H1 (cell line): ENCODE measurements around the gene C11orf42. TPM values are rescaled to one million over a fixed set of nuclear protein-coding genes. Genes with fewer than 3 reads are reported as not detected.

Experiments
- CTCF ChIA-PET: fragments of 300-600 bp; sonication (Branson Sonifier 250); formaldehyde crosslinking; loops from one replicate; lab custom pipeline; 2021; ENCODE audit not compliant: partially characterized antibody; lab: Charles Lee
- POLR2A ChIA-PET: fragments of 300-600 bp; sonication (Branson Sonifier 250); formaldehyde crosslinking; loops from one replicate; lab custom pipeline; 2021; ENCODE audit warnings: inconsistent platforms; ENCODE audit not compliant: partially characterized antibody; lab: Charles Lee
- DNase-seq, 2 experiments: peaks; one replicate each; pipeline versions ENCODE4 v3.0.0 to v3.0.0-alpha.2; 2010 to 2022; ENCODE audit warnings: low spot score in 2 of 2, low read depth in 1 of 2, mixed read lengths in 1 of 2
- FAIRE-seq: peaks from 2 replicates; lab custom pipeline; 2011; peaks lifted over from hg19 to GRCh38; lab: Jason Lieb, UNC
- H2AFZ ChIP-seq: 2 replicates; pipeline ENCODE4 v1.8.1; 2012; ENCODE audit warnings: low read length, inconsistent platforms
- H2AK5ac ChIP-seq: 2 replicates; pipeline ENCODE4 v1.6.1; 2013; ENCODE audit warnings: low read depth, low read length
- H2BK120ac ChIP-seq: replicated peaks from 2 replicates; pipeline ENCODE3; 2013; ENCODE audit warnings: low read depth, low read length, inconsistent platforms
- H2BK12ac ChIP-seq: 2 replicates; pipeline ENCODE4 v1.6.1; 2013; ENCODE audit warnings: low read depth, low read length
- H2BK15ac ChIP-seq: 2 replicates; pipeline ENCODE4 v1.6.1; 2013; ENCODE audit warnings: low read length
- H2BK20ac ChIP-seq: 2 replicates; pipeline ENCODE4 v1.6.1; 2013; ENCODE audit warnings: low read length
- H2BK5ac ChIP-seq: 2 replicates; pipeline ENCODE4 v1.6.1; 2013; ENCODE audit warnings: low read depth, low read length
- H3K14ac ChIP-seq: 2 replicates; pipeline ENCODE4 v1.6.1; 2013; ENCODE audit warnings: inconsistent platforms; ENCODE audit not compliant: insufficient read length
- H3K18ac ChIP-seq: 2 replicates; pipeline ENCODE4 v1.6.1; 2013; ENCODE audit warnings: low read length; ENCODE audit errors: extremely low read depth
- H3K23ac ChIP-seq: 2 replicates; pipeline ENCODE4 v1.6.1; 2013; ENCODE audit warnings: inconsistent platforms; ENCODE audit not compliant: insufficient read length
- H3K23me2 ChIP-seq: 2 replicates; pipeline ENCODE4 v1.6.1; 2013; ENCODE audit warnings: low read depth, low read length
- H3K27ac ChIP-seq: 2 replicates; pipeline ENCODE4 v1.6.1; 2011; ENCODE audit warnings: low read depth, low read length, inconsistent platforms
- H3K27me3 ChIP-seq, 4 experiments: replicated peaks in 1 of 4; 1 replicate in 1 of 4; 2 replicates in 3 of 4; pipeline versions ENCODE4 v1.6.1 to v1.8.1; 2011 to 2013; ENCODE audit warnings: low read length in 3 of 4, mild to moderate bottlenecking in 3 of 4, inconsistent platforms in 2 of 4, mixed read lengths in 2 of 4, moderate library complexity in 1 of 4; ENCODE audit not compliant: control insufficient read depth in 3 of 4, insufficient read depth in 3 of 4; ENCODE audit errors: extremely low read depth in 1 of 4
- H3K36me3 ChIP-seq, 4 experiments: 2 replicates each; pipeline versions ENCODE4 v1.6.1 to v1.8.1; 2011 to 2013; ENCODE audit warnings: mild to moderate bottlenecking in 4 of 4, low read length in 3 of 4, moderate library complexity in 2 of 4, control low read depth in 1 of 4, inconsistent platforms in 1 of 4; ENCODE audit not compliant: insufficient read depth in 4 of 4, control insufficient read depth in 2 of 4
- H3K4ac ChIP-seq: replicated peaks from 2 replicates; pipeline ENCODE3; 2013; ENCODE audit warnings: low read length, low read depth, mixed read lengths, inconsistent platforms; ENCODE audit not compliant: insufficient read length
- H3K4me1 ChIP-seq, 4 experiments: replicated peaks in 1 of 4; 1 replicate in 1 of 4; 2 replicates in 3 of 4; pipeline versions ENCODE4 v1.6.1 to v1.8.1; 2011 to 2013; ENCODE audit warnings: low read length in 3 of 4, inconsistent platforms in 2 of 4, mixed read lengths in 1 of 4; ENCODE audit not compliant: insufficient read depth in 4 of 4, control insufficient read depth in 3 of 4
- H3K4me2 ChIP-seq, 2 experiments: 2 replicates each; pipeline versions ENCODE4 v1.6.1 to v1.8.1; 2011 to 2013; ENCODE audit warnings: low read depth in 2 of 2, low read length in 2 of 2, control low read depth in 1 of 2, inconsistent platforms in 1 of 2, mild to moderate bottlenecking in 1 of 2; ENCODE audit not compliant: insufficient read depth in 1 of 2
- H3K4me3 ChIP-seq, 4 experiments: fragments of 200-600, 300-600 bp in 1 of 4; sonication (generic), shearing (Covaris generic), sonication (Bioruptor Twin) in 1 of 4; 2 replicates each; pipeline versions ENCODE4 v1.5.1 to v1.8.1; 2011 to 2016; ENCODE audit warnings: low read length in 4 of 4, low read depth in 3 of 4, control low read depth in 2 of 4, inconsistent platforms in 2 of 4, mild to moderate bottlenecking in 2 of 4, mixed read lengths in 1 of 4, moderate library complexity in 1 of 4; ENCODE audit not compliant: insufficient read depth in 2 of 4; ENCODE audit errors: extremely low read depth in 1 of 4
- H3K56ac ChIP-seq: replicated peaks from 2 replicates; pipeline ENCODE3; 2013; ENCODE audit warnings: low read depth, mild to moderate bottlenecking, mixed read lengths, low read length, inconsistent platforms; ENCODE audit not compliant: insufficient read length
- H3K79me1 ChIP-seq: 2 replicates; pipeline ENCODE4 v1.6.1; 2013; ENCODE audit warnings: low read depth, low read length, control low read depth
- H3K79me2 ChIP-seq, 2 experiments: 2 replicates each; pipeline versions ENCODE4 v1.6.1 to v1.8.1; 2012 to 2013; ENCODE audit warnings: low read length in 2 of 2, mild to moderate bottlenecking in 2 of 2, inconsistent platforms in 1 of 2; ENCODE audit not compliant: insufficient read depth in 2 of 2, control insufficient read depth in 1 of 2
- H3K9ac ChIP-seq, 4 experiments: replicated peaks in 1 of 4; 1 replicate in 1 of 4; 2 replicates in 3 of 4; pipeline versions ENCODE4 v1.6.1 to v1.8.1; 2011 to 2013; ENCODE audit warnings: low read depth in 3 of 4, low read length in 3 of 4, control low read depth in 2 of 4, mild to moderate bottlenecking in 2 of 4, moderate library complexity in 2 of 4, inconsistent platforms in 1 of 4; ENCODE audit errors: extremely low read depth in 1 of 4
- H3K9me3 ChIP-seq, 2 experiments: 2 replicates each; pipeline versions ENCODE4 v1.6.1 to v1.8.1; 2012 to 2013; ENCODE audit warnings: mild to moderate bottlenecking in 2 of 2, moderate library complexity in 2 of 2, control low read depth in 1 of 2, inconsistent platforms in 1 of 2, low read depth in 1 of 2, low read length in 1 of 2, mixed read lengths in 1 of 2; ENCODE audit not compliant: insufficient read depth in 2 of 2
- H4K20me1 ChIP-seq, 2 experiments: replicated peaks in 1 of 2; 2 replicates each; pipeline versions ENCODE3 to v1.8.1; 2011 to 2013; ENCODE audit warnings: inconsistent platforms in 2 of 2, low read length in 2 of 2, mild to moderate bottlenecking in 1 of 2; ENCODE audit not compliant: insufficient read depth in 2 of 2, control insufficient read depth in 1 of 2
- H4K5ac ChIP-seq: 2 replicates; pipeline ENCODE4 v1.6.1; 2013; ENCODE audit warnings: low read length, low read depth, mixed read lengths, inconsistent platforms; ENCODE audit not compliant: insufficient read length
- H4K8ac ChIP-seq: 2 replicates; pipeline ENCODE4 v1.8.0; 2013; ENCODE audit warnings: mild to moderate bottlenecking, moderate library complexity, low read length, inconsistent platforms; ENCODE audit not compliant: insufficient read depth; ENCODE audit errors: extremely low read depth
- H4K91ac ChIP-seq: replicated peaks from 2 replicates; pipeline ENCODE3; 2013; ENCODE audit warnings: low read length, mixed read lengths, inconsistent platforms; ENCODE audit not compliant: insufficient read length
- EZH2 ChIP-seq: fragments of 200-600 bp; sonication (generic); IDR thresholded peaks from 2 replicates; pipeline ENCODE4 v1.7.1; 2012; ENCODE audit warnings: low read depth, mild to moderate bottlenecking, moderate library complexity, low read length, inconsistent platforms; ENCODE audit not compliant: severe bottlenecking
- SIN3A ChIP-seq, 2 experiments: IDR thresholded peaks in 1 of 2; conservative IDR thresholded peaks in 1 of 2; 2 replicates each; pipeline ENCODE4 v1.6.1; 2011 to 2012; ENCODE audit warnings: low read length in 2 of 2, improper control_type of control experiment in 1 of 2, low read depth in 1 of 2, mild to moderate bottlenecking in 1 of 2
- SP1 ChIP-seq: IDR thresholded peaks from 2 replicates; pipeline ENCODE4 v1.6.1; 2011; ENCODE audit warnings: low read depth, low read length
- TCF12 ChIP-seq: IDR thresholded peaks from 2 replicates; pipeline ENCODE4 v1.6.1; 2011; ENCODE audit warnings: low read depth, mild to moderate bottlenecking, low read length
- WGBS, 2 experiments: shearing (Covaris generic) in 1 of 2; methylation state at CpG; one replicate each; pipeline versions ENCODE4 v1.1.6 to v1.1.7; 2013 to 2015; ENCODE audit warnings: low lambda C conversion rate in 2 of 2, mixed read lengths in 2 of 2, inconsistent platforms in 1 of 2, low coverage in 1 of 2, missing lambda C conversion rate in 1 of 2; ENCODE audit not compliant: insufficient replicate concordance in 2 of 2, insufficient coverage in 1 of 2, insufficient read length in 1 of 2; ENCODE audit errors: extremely low coverage in 1 of 2, missing lambda C conversion rate in 1 of 2; 5-methylcytosine and 5-hydroxymethylcytosine counted together
- polyA plus RNA-seq, 7 experiments: library from polyadenylated mRNA; depleted of rRNA in 3 of 7; stranded (reverse) in 5 of 7; unstranded in 2 of 7; fragments of >200 nt in 5 of 7; fragments of 200-250 nt in 2 of 7; gene quantifications; 1 replicate in 5 of 7; 2 replicates in 1 of 7; 4 replicates in 1 of 7; pipeline versions ENCODE4 v1.2.1 to v1.2.3, GENCODE V29; 2011 to 2013; ENCODE audit warnings: missing spikeins in 2 of 7, mixed read lengths in 2 of 7
- total RNA-seq: library from RNA; stranded (reverse); fragmentation: NEBNext Ultra II Directional; extraction: Animal tissue kit (Norgen Biotek cat#: 25700); gene quantifications from 2 replicates; pipeline ENCODE4 v1.2.1, GENCODE V29; 2021

Gene C11orf42
- total and polyA plus RNA-seq, 2 of the 8 experiments (the other 6 are each of a cell fraction or from before 2014, with no cell fraction given), result not detected

- Histone ChIP-seq H3K23ac (no peak overlapping the region), H3K36me3 (peaks cover 0 to 3% (median 0%) of the 10 kb centered on the region in 4 experiments; a peak in 3 of 8 replicates), H3K9me3 (no peaks in the 10 kb centered on the region; a peak in 1 of 4 replicates)
- TF ChIP-seq TCF12 (no peak), SIN3A (conservative IDR thresholded peaks at IDR 0.05 in 1 of 2, IDR thresholded peaks at IDR 0.05 in 1 of 2; ENCODE audit: low read depth in 1 of 2, low read length in 2 of 2) (no peak), EZH2 (no peak), SP1 (no peak)
- TF ChIP-seq, all 59 proteins: peak for 0
- H3K18ac ChIP-seq, result no peak overlapping the region
- no peaks in the 10 kb centered on the region for H3K79me1 ChIP-seq
- H4K20me1 ChIP-seq, result no peaks in the 10 kb centered on the region
- no peaks in the 10 kb centered on the region for H3K79me2 ChIP-seq
- H3K4me2 ChIP-seq, result no peak overlapping the region
- no peak overlapping the region for H2BK120ac ChIP-seq
- no peaks in the 10 kb centered on the region for H3K27me3 ChIP-seq
- no peak overlapping the region for H4K5ac ChIP-seq
- no peak overlapping the region for H3K27ac ChIP-seq
- no peak overlapping the region for H2BK20ac ChIP-seq
- FAIRE-seq (no peak), DNase-seq (no peak)
- WGBS, 2 experiments, result 91% methylated on average over 3 of the region's 3 CpGs; no CpG with 5 or more reads in 1 of the 2 experiments
- H2AFZ ChIP-seq, result no peak overlapping the region
- no peak overlapping the region for H3K9ac ChIP-seq
- no peak overlapping the region for H3K14ac ChIP-seq
- H4K8ac ChIP-seq, result no peak overlapping the region
- no peaks in the 10 kb centered on the region for H3K23me2 ChIP-seq
- H3K4me1 ChIP-seq, result peaks cover 0 to 3% (median 1%) of the 10 kb centered on the region in 4 experiments; a peak in 2 of 7 replicates
- no peak overlapping the region for H4K91ac ChIP-seq
- H2BK12ac ChIP-seq, result no peak overlapping the region
- no peak overlapping the region for H3K4me3 ChIP-seq
- no peak overlapping the region for H2BK5ac ChIP-seq
- no peak overlapping the region for H3K4ac ChIP-seq
- no peak overlapping the region for H2BK15ac ChIP-seq
- ChIA-PET CTCF (interaction anchor here (0.6 to 2.3 kb wide), 3 partner anchors 9 to 178 kb away, joined by 3 to 11 read pairs (median 3); no protein-coding TSS in a partner anchor), POLR2A (interaction anchor here (0.8 kb wide), 1 partner anchor 31 kb away, joined by 3 read pairs; the partner anchor contains the start of gene FHIP1B)
- H2AK5ac ChIP-seq, result no peak overlapping the region
- H3K56ac ChIP-seq, result no peak overlapping the region
Measured at GRCh38 chr11:6203327-6203726, 2.0 kb upstream of the C11orf42 start.
